GM19463 (cell line): Measurements from ENCODE around the gene ARFGEF3.
"Not testable (repeated sequence)": the region's sequence is repeated elsewhere in the genome, so short reads cannot be mapped to it uniquely, and the experiment has no call there.

Experiments used
- ATAC-seq: cut with Tn5 transposase; IDR thresholded peaks from one replicate; pipeline ENCODE4 v1.9.1; 2021; ENCODE audit warnings: mild to moderate bottlenecking, moderate library complexity; ENCODE audit not compliant: unreplicated experiment

The ARFGEF3 gene

DNA sequence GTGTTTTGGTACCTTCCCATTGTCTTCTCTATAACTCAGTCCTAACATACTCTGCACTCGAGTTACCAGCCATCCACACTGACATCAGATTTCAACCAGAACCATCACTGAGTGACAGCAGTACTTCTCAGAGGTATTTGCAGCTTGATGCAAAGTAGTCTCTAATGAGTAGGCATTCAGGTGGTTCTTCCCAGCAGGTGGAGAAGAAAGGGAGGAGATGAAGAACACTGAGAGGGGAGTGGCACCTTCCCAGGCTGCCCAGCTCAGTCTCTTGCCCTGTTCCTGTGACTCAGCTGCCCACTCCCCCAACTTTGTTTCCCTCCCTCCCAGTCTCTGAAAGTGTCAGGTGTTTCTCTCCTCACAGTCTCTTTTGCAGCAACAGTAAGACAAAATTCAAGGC is 177.3 kb downstream of the ARFGEF3 start:
- ATAC-seq: no peak

GRCh38 chr6:138341176-138341575 is 179.4 kb downstream of the ARFGEF3 start:
- no peak for ATAC-seq

DNA sequence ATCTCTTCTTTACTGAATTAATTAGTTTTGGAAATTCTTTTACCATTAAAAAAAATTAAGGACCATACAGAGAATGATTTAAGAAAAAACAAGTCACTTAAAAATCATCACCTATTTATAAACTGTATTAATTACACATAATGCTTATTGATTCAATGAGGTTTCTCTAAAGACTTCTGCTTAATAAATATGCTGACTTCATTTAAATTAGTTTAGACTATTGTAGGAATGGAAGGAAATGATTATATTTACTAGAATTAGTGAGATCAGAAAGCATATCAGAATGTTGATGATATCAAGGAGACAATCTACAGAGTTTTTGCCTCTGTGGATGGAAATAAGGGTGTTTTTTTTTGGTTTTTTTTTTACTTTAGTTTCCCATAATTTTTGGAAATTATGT is 181.4 kb downstream of the ARFGEF3 start:
- ATAC-seq: no peak

GRCh38 chr6:138345565-138346285 is 184.0 kb downstream of the ARFGEF3 start:
- no peak for ATAC-seq

- ATAC-seq: no peak
Observed at GRCh38 chr6:138346302-138347195, 184.8 kb downstream of the ARFGEF3 start.

- ATAC-seq: no peak
Observed at GRCh38 chr6:138347864-138348263, 186.1 kb downstream of the ARFGEF3 start.

GRCh38 chr6:138349891-138350290 is 188.2 kb downstream of the ARFGEF3 start:
- ATAC-seq: no peak

DNA sequence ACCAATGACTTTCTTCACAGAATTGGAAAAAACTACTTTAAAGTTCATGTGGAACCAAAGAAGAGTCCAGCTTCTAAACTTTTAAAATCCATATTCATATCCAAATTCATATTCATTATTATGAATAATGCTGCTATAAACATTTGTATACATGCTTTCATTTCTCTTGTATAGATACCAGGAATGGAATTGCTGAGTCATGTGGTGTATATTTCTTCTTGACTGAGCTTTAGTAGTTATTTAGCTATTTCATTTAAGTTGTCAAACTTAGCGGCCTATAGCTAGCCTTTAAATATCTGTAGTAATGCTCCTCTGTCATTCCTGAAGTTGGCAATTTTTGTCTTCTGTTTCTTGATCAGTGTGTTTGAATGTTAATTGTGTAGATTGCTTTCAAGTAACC is 196.2 kb downstream of the ARFGEF3 start:
- no peak for ATAC-seq

DNA sequence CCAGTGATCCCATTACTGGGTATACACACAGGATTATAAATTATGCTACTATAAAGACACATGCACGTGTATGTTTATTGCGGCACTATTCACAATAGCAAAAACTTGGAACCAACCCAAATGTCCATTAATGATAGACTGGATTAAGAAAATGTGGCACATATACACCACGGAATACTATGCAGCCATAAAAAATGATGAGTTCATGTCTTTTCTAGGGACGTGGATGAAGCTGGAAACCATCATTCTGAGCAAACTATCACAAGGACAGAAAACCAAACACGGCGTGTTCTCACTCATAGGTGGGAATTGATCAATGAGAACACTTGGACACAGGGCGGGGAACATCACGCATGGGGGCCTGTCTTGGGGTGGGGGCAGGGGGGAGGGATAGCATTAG is 206.9 kb downstream of the ARFGEF3 start:
- ATAC-seq: not testable (repeated sequence)

- no peak for ATAC-seq
Observed at GRCh38 chr6:138370631-138371451, 209.1 kb downstream of the ARFGEF3 start.

DNA sequence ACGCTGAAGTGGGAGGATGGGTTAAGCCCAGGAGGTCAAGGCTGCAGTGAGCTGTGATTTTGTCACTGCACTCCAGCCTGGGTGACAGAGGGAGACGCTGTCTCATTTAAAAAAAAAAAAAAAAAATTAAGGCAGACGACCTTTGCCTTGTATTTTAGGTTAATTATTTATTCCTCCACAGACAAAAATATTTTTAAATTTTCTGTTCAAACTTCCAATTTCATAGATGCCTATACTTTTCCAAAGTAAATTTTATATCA is 209.6 kb downstream of the ARFGEF3 start:
- ATAC-seq: no peak

DNA sequence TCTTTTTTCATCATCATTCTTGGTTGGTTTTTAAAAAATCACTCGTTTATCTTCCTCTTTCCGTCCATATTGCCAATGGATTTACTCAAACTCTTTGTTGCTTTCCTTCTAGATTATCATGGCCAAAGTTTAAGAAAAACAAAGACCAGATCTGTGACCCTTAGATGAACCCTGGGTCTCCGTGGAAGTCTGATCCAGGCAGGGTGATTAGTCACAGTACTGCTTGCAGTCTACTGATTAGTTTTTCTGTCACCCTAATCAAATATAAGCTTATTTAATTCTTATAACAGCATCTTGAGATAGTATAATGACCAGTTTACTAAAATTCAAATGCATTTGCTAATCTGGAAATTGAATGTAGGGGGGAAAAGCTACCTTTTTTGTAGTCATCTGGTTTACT is 210.0 kb downstream of the ARFGEF3 start:
- ATAC-seq: no peak

- ATAC-seq: no peak
Observed at GRCh38 chr6:138372711-138373463, 211.1 kb downstream of the ARFGEF3 start.

DNA sequence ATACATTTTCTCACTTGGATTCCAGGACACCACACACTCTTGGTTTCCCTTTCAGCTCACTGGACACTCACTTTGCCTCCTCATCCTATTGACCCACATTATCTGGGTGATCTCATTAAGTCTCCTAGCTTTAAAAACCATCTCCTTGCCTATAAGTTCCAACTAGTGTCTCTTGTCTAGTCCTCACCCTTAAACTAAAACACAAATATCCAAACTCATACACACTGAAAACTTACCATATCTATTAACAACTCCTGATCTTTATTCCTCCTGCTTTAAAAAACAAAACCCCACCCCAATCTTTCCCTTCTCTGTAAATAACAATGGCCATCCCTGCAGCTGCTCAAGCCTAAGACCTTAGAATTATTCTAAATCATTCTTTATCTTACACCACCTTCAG is 212.5 kb downstream of the ARFGEF3 start:
- no peak for ATAC-seq

DNA sequence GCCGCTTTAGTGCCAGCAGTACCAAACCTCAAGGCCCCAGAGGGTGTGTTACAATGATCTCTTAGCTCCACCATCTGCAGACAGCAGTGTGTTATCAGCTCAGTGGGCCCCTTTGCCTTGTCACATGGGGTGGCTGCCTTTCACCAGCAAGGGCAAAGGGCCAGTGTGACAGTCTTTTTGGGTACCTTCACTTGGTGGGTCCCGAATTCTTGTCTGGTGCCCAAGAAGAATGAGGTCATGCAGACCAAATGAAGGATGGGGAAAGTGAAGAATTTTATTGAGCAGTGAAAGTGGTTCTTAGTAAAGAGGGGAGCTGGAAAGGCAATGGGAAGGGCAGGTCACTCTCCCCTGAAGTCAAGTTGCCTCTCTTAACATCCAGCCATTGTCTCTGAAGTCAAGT is 213.1 kb downstream of the ARFGEF3 start:
- no peak for ATAC-seq

DNA sequence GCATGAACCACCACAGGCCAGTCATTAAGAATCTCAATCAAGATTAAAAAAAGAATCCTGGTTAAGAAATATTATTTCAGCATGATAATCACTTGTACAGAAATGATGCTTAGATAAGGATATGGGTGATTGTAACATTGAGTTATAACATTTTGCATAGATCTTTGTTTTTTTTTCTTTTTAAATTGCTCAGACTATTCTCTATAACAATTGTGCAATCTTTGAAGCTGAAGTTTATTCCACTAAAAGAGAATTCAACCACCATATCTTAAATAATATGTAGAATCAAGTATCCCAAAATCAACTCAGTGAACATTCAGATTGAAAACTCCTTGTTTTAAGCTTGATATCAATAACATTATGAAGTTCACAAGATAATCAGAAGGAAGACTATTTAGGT is 215.3 kb downstream of the ARFGEF3 start:
- ATAC-seq: no peak

DNA sequence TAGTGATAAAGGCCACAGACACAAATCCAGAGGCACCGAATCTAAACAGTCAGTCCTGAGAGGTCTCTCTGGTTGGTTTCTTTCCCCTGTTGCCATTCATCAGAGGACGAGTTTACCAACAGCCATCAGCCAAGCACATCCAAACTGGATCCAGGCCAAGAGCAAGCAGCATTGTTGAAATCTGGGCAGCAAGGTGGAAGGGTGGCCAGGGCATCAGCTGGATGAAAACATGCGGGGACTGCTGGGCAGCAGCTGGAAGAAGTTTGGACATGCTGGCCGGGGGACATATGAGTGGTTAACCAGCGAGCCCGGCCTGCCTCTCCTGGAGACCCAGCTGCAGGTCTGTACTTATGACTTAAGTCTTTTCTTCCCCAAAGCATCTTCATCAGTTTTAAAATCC is 216.1 kb downstream of the ARFGEF3 start, which contains the start of gene SMIM28:
SMIM28 (plus strand) TSS at position 62 of the 400 bp plus-strand sequence; CDS start at position 230, 168 bp downstream.
- no peak for ATAC-seq

- ATAC-seq: no peak
Observed at GRCh38 chr6:138378463-138378862, 216.7 kb downstream of the ARFGEF3 start.

DNA sequence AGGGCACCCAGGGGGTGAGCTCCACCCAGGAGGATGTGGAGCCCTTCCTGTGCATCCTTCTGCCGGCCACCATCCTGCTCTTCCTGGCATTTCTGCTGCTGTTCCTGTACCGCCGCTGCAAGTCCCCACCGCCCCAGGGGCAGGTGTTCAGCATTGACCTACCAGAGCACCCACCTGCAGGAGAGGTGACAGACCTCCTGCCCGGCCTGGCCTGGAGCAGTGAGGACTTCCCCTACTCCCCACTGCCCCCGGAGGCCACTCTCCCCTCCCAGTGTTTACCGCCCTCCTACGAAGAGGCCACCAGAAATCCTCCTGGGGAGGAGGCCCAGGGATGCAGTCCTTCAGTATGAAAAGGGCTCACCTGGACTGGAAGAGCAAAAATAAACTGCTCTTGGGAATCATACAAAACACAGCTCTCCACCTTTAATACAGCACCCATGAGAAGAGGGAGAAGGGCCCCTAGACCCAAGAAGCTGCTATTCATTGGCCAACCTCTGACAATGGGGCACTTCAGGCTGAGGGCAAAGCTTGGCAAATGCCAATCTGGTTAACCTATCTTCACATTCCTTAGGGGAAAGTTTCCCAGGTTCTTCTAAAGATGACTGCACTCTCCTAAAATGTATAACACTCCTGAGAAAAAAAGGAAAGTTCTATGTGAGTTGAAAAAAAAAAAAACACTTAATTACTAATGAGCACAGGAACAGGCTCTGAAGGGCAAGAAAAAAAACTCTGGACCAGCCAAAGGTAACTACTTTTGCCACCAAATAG is 220.9 kb downstream of the ARFGEF3 start:
- no peak for ATAC-seq

GRCh38 chr6:138383776-138384175 is 222.0 kb downstream of the ARFGEF3 start:
- no peak for ATAC-seq
